Heart left ventricle (tissue), 16 donors: ENCODE measurements around the gene BNC2. TPM values are rescaled to one million over a fixed set of nuclear protein-coding genes. Genes with fewer than 3 reads are reported as not detected.

Experiments
- ATAC-seq, 4 donors: fragments of 200-7000 bp; cut with Tn5 transposase; one replicate each; pipeline ENCODE4 v1.9.1; 2020 to 2022; ENCODE audit warnings: moderate library complexity in 4 of 4, mild to moderate bottlenecking in 3 of 4, moderate number of reproducible peaks in 1 of 4
- DNase-seq, 5 donors: peaks; one replicate each; pipeline ENCODE4 v3.0.0-alpha.2; 2020
- H3K27ac ChIP-seq, 12 donors: fragments of 200-600 bp; sonication (generic) in 4 of 12; one replicate each; pipeline versions ENCODE4 v1.5.0 to v1.8.0; 2016 to 2022; ENCODE audit warnings: mild to moderate bottlenecking in 2 of 12
- H3K27me3 ChIP-seq, 9 donors: fragments of 200-600 bp; sonication (generic) in 2 of 9; one replicate each; pipeline versions ENCODE4 v1.5.1 to v1.8.0; 2016 to 2022; ENCODE audit warnings: mild to moderate bottlenecking in 3 of 9
- H3K36me3 ChIP-seq, 9 donors: fragments of 200-600 bp; sonication (generic) in 2 of 9; one replicate each; pipeline versions ENCODE4 v1.5.0 to v1.8.0; 2018 to 2022; ENCODE audit warnings: mild to moderate bottlenecking in 2 of 9
- H3K4me1 ChIP-seq, 12 donors: fragments of 200-600 bp; sonication (generic) in 4 of 12; one replicate each; pipeline versions ENCODE4 v1.5.0 to v1.8.0; 2016 to 2022; ENCODE audit warnings: mild to moderate bottlenecking in 3 of 12
- H3K4me3 ChIP-seq, 12 donors: fragments of 200-600 bp; sonication (generic) in 4 of 12; one replicate each; pipeline versions ENCODE4 v1.5.0 to v1.8.0; 2017 to 2022; ENCODE audit warnings: mild to moderate bottlenecking in 9 of 12, moderate library complexity in 4 of 12
- H3K9me3 ChIP-seq, 12 donors: fragments of 200-600 bp; sonication (generic) in 4 of 12; one replicate each; pipeline versions ENCODE4 v1.5.0 to v1.8.0; 2016 to 2022; ENCODE audit warnings: mild to moderate bottlenecking in 1 of 12
- CTCF ChIP-seq, 12 donors: fragments of 200-600 bp; sonication (generic) in 4 of 12; IDR thresholded peaks; one replicate each; pipeline versions ENCODE4 v1.5.0 to v1.8.0; 2018 to 2022; ENCODE audit warnings: antibody characterized with exemption in 12 of 12, mild to moderate bottlenecking in 5 of 12
- POLR2A ChIP-seq, 2 donors: fragments of 450-650 bp; IDR thresholded peaks; one replicate each; pipeline ENCODE4 v1.6.1; 2017; ENCODE audit warnings: antibody characterized with exemption in 2 of 2, mild to moderate bottlenecking in 2 of 2, moderate library complexity in 2 of 2
- WGBS, 4 donors: extraction: QIAGEN DNeasy Blood & Tissue Kit in 2 of 4; methylation state at CpG; one replicate each; pipeline versions ENCODE4 v1.1.5 to v1.1.7; 2013 to 2018; 5-methylcytosine and 5-hydroxymethylcytosine counted together
- intact Hi-C, 10 donors: fragments of 100-400 bp; cut with DNase I; formaldehyde crosslinking; loops; one replicate each; pipeline versions ENCODE4 v1.11.1 to v1.14.2; 2022
- polyA plus RNA-seq, 2 donors: library from polyadenylated mRNA; stranded (reverse); fragments of 200-250 nt; gene quantifications; one replicate each; pipeline ENCODE4 v1.2.3, GENCODE V29; 2013
- total RNA-seq, 9 donors: library from RNA; depleted of rRNA in 2 of 9; stranded (reverse); fragments of >200 nt in 2 of 9; fragmentation: NEBNext Ultra II Directional in 3 of 9; extraction: Animal tissue kit (Norgen Biotek cat#: 25700) in 3 of 9; gene quantifications; one replicate each; pipeline versions ENCODE4 v1.1.0 to v1.2.4, GENCODE V29; 2016 to 2023
- donor health status: ischemic (EF 13 %, LVEDD 7.1; RV severe dilation, severe dysfunction).
- donor health status: healthy with polysubstance abuse.
- donor health status: DM: no; HTN: yes; CAD: no.
- donor health status: DM: no; HTN: no; CAD: no.
- donor health status: ischemic (EF 25% LVEDD 6.9; RV normal size, moderate dysfunction).
- donor health status: ischemic (EF 25% LVEDD 5.7; RV mildly dilated, moderate dysfunction).
- donor health status: healthy.
- donor health status: DM: yes; HTN: yes; CAD: no.
- donor health status: ischemic (EF 35%, LVEDD 5.7; RV mildly dilated, moderate dysfunction).
- donor health status: nonischemic (EF 11% LVEDD 7.7; RV severe dilation, severe dysfunction).
- donor health status: DM: yes; HTN: yes; CAD: no.
- donor health status: PGD.
- donor health status: ischemic (EF 29% LVEDD 5.4; RV normal size, mild dysfunction).
- donor health status: nonischemic (EF 23%, LVEDD 6.1; RV moderate dilation, normal function).

Gene BNC2
- total and polyA plus RNA-seq, 11 donors, result 0.38 to 27.1 (median 3.8) TPM

GRCh38 chr9:16782490-16782889 is 88.0 kb downstream of the BNC2 start:
- Histone ChIP-seq H3K4me1 (peaks cover 0 to 3% (median 0%) of the 10 kb centered on the region in 12 donors), H3K9me3 (peaks cover 0 to 3% (median 0%) of the 10 kb centered on the region in 12 donors), H3K27ac (no peak overlapping the region), H3K4me3 (no peak overlapping the region), H3K27me3 (no peaks in the 10 kb centered on the region), H3K36me3 (no peaks in the 10 kb centered on the region)
- no peak for ATAC-seq
- WGBS, 4 donors, result 46 to 69% (median 65%) methylated on average over 3 of the region's 3 CpGs
- intact Hi-C loops, result no loop called here
- DNase-seq, result no peak
- TF ChIP-seq CTCF (IDR thresholded peaks at IDR 0.05) (no peak), POLR2A (IDR thresholded peaks at IDR 0.05) (no peak)

- TF ChIP-seq POLR2A (IDR thresholded peaks at IDR 0.05) (no peak), CTCF (IDR thresholded peaks at IDR 0.05) (no peak)
- DNase-seq, result no peak
- 82 to 91% (median 87%) methylated on average over 2 of the region's 2 CpGs for WGBS, 4 donors
- no peak overlapping the region for H3K4me3 ChIP-seq
- no peak for ATAC-seq
- intact Hi-C loops, result no loop called here
- no peak overlapping the region for H3K27ac ChIP-seq
- H3K36me3 ChIP-seq, result no peaks in the 10 kb centered on the region
- H3K9me3 ChIP-seq, result no peaks in the 10 kb centered on the region
- peaks cover 0 to 3% (median 0%) of the 10 kb centered on the region in 12 donors for H3K4me1 ChIP-seq
- no peaks in the 10 kb centered on the region for H3K27me3 ChIP-seq
Observed at GRCh38 chr9:16775330-16775729, 95.1 kb downstream of the BNC2 start.

- H3K36me3 ChIP-seq, result no peaks in the 10 kb centered on the region
- H3K27me3 ChIP-seq, result peaks cover 0 to 6% (median 0%) of the 10 kb centered on the region in 9 donors
- H3K4me1 ChIP-seq, result peaks cover 0 to 3% (median 0%) of the 10 kb centered on the region in 12 donors
- H3K9me3 ChIP-seq, result no peaks in the 10 kb centered on the region
- WGBS, 4 donors, result 80 to 85% (median 83%) methylated on average over 5 of the region's 5 CpGs
- no peak overlapping the region for H3K27ac ChIP-seq
- ATAC-seq (no peak), DNase-seq (no peak)
- intact Hi-C loops, result no loop called here
- TF ChIP-seq POLR2A (IDR thresholded peaks at IDR 0.05) (no peak), CTCF (IDR thresholded peaks at IDR 0.05) (no peak)
- H3K4me3 ChIP-seq, result no peak overlapping the region
Observed at GRCh38 chr9:16773617-16774016, 96.9 kb downstream of the BNC2 start.

GRCh38 chr9:16773116-16773515 is 97.4 kb downstream of the BNC2 start:
- H3K9me3 ChIP-seq, result no peaks in the 10 kb centered on the region
- H3K27ac ChIP-seq, result no peak overlapping the region
- 76 to 84% (median 81%) methylated on average over 4 of the region's 4 CpGs for WGBS, 4 donors
- no peak for ATAC-seq
- intact Hi-C loops, result no loop called here
- DNase-seq, result no peak
- H3K4me1 ChIP-seq, result peaks cover 0 to under 1% (median 0%) of the 10 kb centered on the region in 12 donors
- TF ChIP-seq POLR2A (IDR thresholded peaks at IDR 0.05) (no peak), CTCF (IDR thresholded peaks at IDR 0.05) (no peak)
- H3K4me3 ChIP-seq, result no peak overlapping the region
- H3K27me3 ChIP-seq, result peaks cover 0 to 6% (median 0%) of the 10 kb centered on the region in 9 donors
- H3K36me3 ChIP-seq, result no peaks in the 10 kb centered on the region
